Measurements from ENCODE around the gene CFAP20.

Gene CFAP20

GRCh38 chr16:58158725-58159124 lies 29.5 kb upstream of the CFAP20 start:
- Histone ChIP-seq H3K27me3 (ENCODE audit: insufficient read depth, low read depth, severe bottlenecking) (no peaks in the 10 kb centered on the region), H3K27ac (no peak overlapping the region), H3K4me3 (ENCODE audit: low read depth, low read length) (no peak overlapping the region), H3K36me3 (peaks cover 22% of the 10 kb centered on the region), H3K9me3 (ENCODE audit: severe bottlenecking) (no peaks in the 10 kb centered on the region)
- DNase-seq, result no peak
- no peak for TF ChIP-seq CTCF (IDR thresholded peaks at IDR 0.05; ENCODE audit: low read depth, low read length)

- no peak for DNase-seq
- no peak for TF ChIP-seq CTCF (IDR thresholded peaks at IDR 0.05; ENCODE audit: low read depth, low read length)
- Histone ChIP-seq H3K9me3 (ENCODE audit: severe bottlenecking) (no peaks in the 10 kb centered on the region), H3K36me3 (peaks cover 16% of the 10 kb centered on the region), H3K27me3 (ENCODE audit: insufficient read depth, low read depth, severe bottlenecking) (no peaks in the 10 kb centered on the region), H3K27ac (no peak overlapping the region), H3K4me3 (ENCODE audit: low read depth, low read length) (no peak overlapping the region)
Observed at GRCh38 chr16:58157951-58158540, 28.9 kb upstream of the CFAP20 start.

GRCh38 chr16:58157239-58157638 lies 28.1 kb upstream of the CFAP20 start:
- Histone ChIP-seq H3K36me3 (peaks cover 10% of the 10 kb centered on the region), H3K27ac (no peak overlapping the region), H3K9me3 (ENCODE audit: severe bottlenecking) (no peaks in the 10 kb centered on the region), H3K27me3 (ENCODE audit: insufficient read depth, low read depth, severe bottlenecking) (no peaks in the 10 kb centered on the region), H3K4me3 (ENCODE audit: low read depth, low read length) (no peak overlapping the region)
- no peak for TF ChIP-seq CTCF (IDR thresholded peaks at IDR 0.05; ENCODE audit: low read depth, low read length)
- no peak for DNase-seq

GRCh38 chr16:58155839-58156238 lies 26.7 kb upstream of the CFAP20 start:
- H3K27me3 ChIP-seq (ENCODE audit: insufficient read depth, low read depth, severe bottlenecking), result no peaks in the 10 kb centered on the region
- no peak overlapping the region for H3K27ac ChIP-seq
- H3K9me3 ChIP-seq (ENCODE audit: severe bottlenecking), result no peaks in the 10 kb centered on the region
- DNase-seq, result no peak
- H3K4me3 ChIP-seq (ENCODE audit: low read depth, low read length), result no peak overlapping the region
- TF ChIP-seq CTCF (IDR thresholded peaks at IDR 0.05; ENCODE audit: low read depth, low read length), result no peak
- H3K36me3 ChIP-seq, result no peaks in the 10 kb centered on the region; the same call in 1 of the 2 replicates

- Histone ChIP-seq H3K9me3 (ENCODE audit: severe bottlenecking) (no peaks in the 10 kb centered on the region), H3K4me3 (ENCODE audit: low read depth, low read length) (no peak overlapping the region), H3K27me3 (ENCODE audit: insufficient read depth, low read depth, severe bottlenecking) (no peaks in the 10 kb centered on the region), H3K36me3 (no peaks in the 10 kb centered on the region; the same call in 1 of the 2 replicates), H3K27ac (no peak overlapping the region)
- DNase-seq, result no peak
- TF ChIP-seq CTCF (IDR thresholded peaks at IDR 0.05; ENCODE audit: low read depth, low read length), result no peak
Observed at GRCh38 chr16:58154345-58154744, 25.2 kb upstream of the CFAP20 start.

GRCh38 chr16:58152246-58152868 lies 23.2 kb upstream of the CFAP20 start:
- H3K27ac ChIP-seq, result no peak overlapping the region
- no peaks in the 10 kb centered on the region for H3K27me3 ChIP-seq (ENCODE audit: insufficient read depth, low read depth, severe bottlenecking)
- H3K9me3 ChIP-seq (ENCODE audit: severe bottlenecking), result no peaks in the 10 kb centered on the region
- DNase-seq, result no peak
- no peak overlapping the region for H3K4me3 ChIP-seq (ENCODE audit: low read depth, low read length)
- TF ChIP-seq CTCF (IDR thresholded peaks at IDR 0.05; ENCODE audit: low read depth, low read length), result no peak
- H3K36me3 ChIP-seq, result no peaks in the 10 kb centered on the region
